HAP-1 (cell line): ENCODE results near the gene AADAC.

Source experiments
- DNase-seq, 2 experiments: peaks; one replicate each; pipeline ENCODE4 v3.0.0-alpha.2; 2016 to 2020; ENCODE audit warnings: low spot score in 2 of 2
- H3K27me3 ChIP-seq: fragments of 250-450 bp; sonication (Bioruptor Pico); 2 replicates; pipeline ENCODE4 v1.5.1; 2020; ENCODE audit warnings: low read depth, mild to moderate bottlenecking, moderate library complexity
- H3K36me3 ChIP-seq: fragments of 250-450 bp; sonication (Bioruptor Pico); replicated peaks from 2 replicates; pipeline ENCODE4 v1.5.1; 2020; ENCODE audit warnings: mild to moderate bottlenecking
- H3K4me1 ChIP-seq: fragments of 250-450 bp; sonication (Bioruptor Pico); 2 replicates; pipeline ENCODE4 v1.5.1; 2020; ENCODE audit warnings: mild to moderate bottlenecking
- H3K4me3 ChIP-seq: fragments of 250-450 bp; sonication (Bioruptor Pico); 2 replicates; pipeline ENCODE4 v1.5.1; 2020; ENCODE audit warnings: mild to moderate bottlenecking, moderate library complexity
- H3K9me3 ChIP-seq: fragments of 250-450 bp; sonication (Bioruptor Pico); 2 replicates; pipeline ENCODE4 v1.5.1; 2020; ENCODE audit warnings: mild to moderate bottlenecking, moderate library complexity
- in situ Hi-C: fragments of 300-500 bp; cut with MboI; formaldehyde crosslinking; loops from 3 replicates; pipeline ENCODE4 v1.14.3; 2020; ENCODE audit warnings: low sequenced_read_pairs, inconsistent platforms, mixed read lengths

Gene AADAC

GRCh38 chr3:151814588-151814987 lies 672 bp downstream of the AADAC start:
- in situ Hi-C loops = no loop called here
- no peak for DNase-seq
- Histone ChIP-seq H3K36me3 (no peaks in the 10 kb centered on the region), H3K4me3 (no peak overlapping the region), H3K4me1 (no peaks in the 10 kb centered on the region), H3K9me3 (no peaks in the 10 kb centered on the region), H3K27me3 (no peaks in the 10 kb centered on the region; the same call in 1 of the 2 replicates)

- Histone ChIP-seq H3K4me1 (no peaks in the 10 kb centered on the region), H3K4me3 (no peak overlapping the region), H3K27me3 (no peaks in the 10 kb centered on the region; the same call in 1 of the 2 replicates), H3K9me3 (no peaks in the 10 kb centered on the region), H3K36me3 (no peaks in the 10 kb centered on the region)
- in situ Hi-C loops = no loop called here
- no peak for DNase-seq
These were observed 2.2 kb downstream of the AADAC start for GRCh38 chr3:151816091-151816604.

GRCh38 chr3:151817473-151817872 lies 3.6 kb downstream of the AADAC start:
- H3K4me1 ChIP-seq = no peaks in the 10 kb centered on the region
- no peak for DNase-seq
- no peaks in the 10 kb centered on the region for H3K36me3 ChIP-seq
- H3K4me3 ChIP-seq = no peak overlapping the region
- no peaks in the 10 kb centered on the region for H3K9me3 ChIP-seq
- in situ Hi-C loops = no loop called here
- H3K27me3 ChIP-seq = no peaks in the 10 kb centered on the region; the same call in 1 of the 2 replicates

- DNase-seq = no peak
- in situ Hi-C loops = no loop called here
- Histone ChIP-seq H3K36me3 (no peaks in the 10 kb centered on the region), H3K4me1 (no peaks in the 10 kb centered on the region), H3K9me3 (no peaks in the 10 kb centered on the region), H3K27me3 (no peaks in the 10 kb centered on the region; the same call in 1 of the 2 replicates), H3K4me3 (no peak overlapping the region)
These were observed 4.4 kb downstream of the AADAC start for GRCh38 chr3:151818361-151818760.

- no peak for DNase-seq
- in situ Hi-C loops = no loop called here
- Histone ChIP-seq H3K36me3 (no peaks in the 10 kb centered on the region), H3K4me1 (no peaks in the 10 kb centered on the region), H3K9me3 (no peaks in the 10 kb centered on the region), H3K27me3 (no peaks in the 10 kb centered on the region; the same call in 1 of the 2 replicates), H3K4me3 (no peak overlapping the region)
These were observed 6.0 kb downstream of the AADAC start for GRCh38 chr3:151819910-151820309.

GRCh38 chr3:151827816-151828215 lies 13.9 kb downstream of the AADAC start:
- no peak overlapping the region for H3K4me3 ChIP-seq
- H3K27me3 ChIP-seq = no peaks in the 10 kb centered on the region; the same call in 1 of the 2 replicates
- H3K36me3 ChIP-seq = no peaks in the 10 kb centered on the region
- H3K9me3 ChIP-seq = no peaks in the 10 kb centered on the region
- DNase-seq = no peak
- in situ Hi-C loops = no loop called here
- H3K4me1 ChIP-seq = no peaks in the 10 kb centered on the region

GRCh38 chr3:151835751-151836525 lies 22.0 kb downstream of the AADAC start:
- in situ Hi-C loops = loop anchor here (10.0 kb wide), 1 partner anchor 391 kb away; no protein-coding TSS in a partner anchor
- Histone ChIP-seq H3K4me1 (peaks cover 8% of the 10 kb centered on the region; the same call in 1 of the 2 replicates), H3K4me3 (no peak overlapping the region), H3K9me3 (no peaks in the 10 kb centered on the region), H3K27me3 (no peaks in the 10 kb centered on the region; the same call in 1 of the 2 replicates), H3K36me3 (no peaks in the 10 kb centered on the region)
- DNase-seq = no peak

GRCh38 chr3:151837057-151837456 lies 23.1 kb downstream of the AADAC start:
- DNase-seq = peak in 1 of 2 experiments; percentile 21
- no peaks in the 10 kb centered on the region; the same call in 1 of the 2 replicates for H3K27me3 ChIP-seq
- H3K4me3 ChIP-seq = no peak overlapping the region
- peaks cover 8% of the 10 kb centered on the region; the same call in 1 of the 2 replicates for H3K4me1 ChIP-seq
- H3K9me3 ChIP-seq = no peaks in the 10 kb centered on the region
- no peaks in the 10 kb centered on the region for H3K36me3 ChIP-seq
- in situ Hi-C loops = loop anchor here (10.0 kb wide), 1 partner anchor 392 kb away; no protein-coding TSS in a partner anchor

GRCh38 chr3:151838574-151839312 lies 24.8 kb downstream of the AADAC start:
- Histone ChIP-seq H3K4me3 (no peak overlapping the region), H3K27me3 (no peaks in the 10 kb centered on the region; the same call in 1 of the 2 replicates), H3K4me1 (peaks cover 8% of the 10 kb centered on the region; the same call in 1 of the 2 replicates), H3K36me3 (no peaks in the 10 kb centered on the region), H3K9me3 (no peaks in the 10 kb centered on the region)
- in situ Hi-C loops = loop anchor here (10.0 kb wide), 1 partner anchor 394 kb away; no protein-coding TSS in a partner anchor
- DNase-seq = peak; percentile 67

- Histone ChIP-seq H3K9me3 (no peaks in the 10 kb centered on the region), H3K36me3 (no peaks in the 10 kb centered on the region), H3K4me1 (peaks cover 8% of the 10 kb centered on the region; the same call in 1 of the 2 replicates), H3K4me3 (no peak overlapping the region), H3K27me3 (no peaks in the 10 kb centered on the region; the same call in 1 of the 2 replicates)
- in situ Hi-C loops = loop anchor here (10.0 kb wide), 1 partner anchor 394 kb away; no protein-coding TSS in a partner anchor
- DNase-seq = no peak
These were observed 25.4 kb downstream of the AADAC start for GRCh38 chr3:151839313-151839631.

GRCh38 chr3:151841801-151842200 lies 27.9 kb downstream of the AADAC start:
- no peak for DNase-seq
- in situ Hi-C loops = no loop called here

GRCh38 chr3:151843275-151843674 lies 29.4 kb downstream of the AADAC start:
- Histone ChIP-seq H3K27me3 (no peaks in the 10 kb centered on the region; the same call in 1 of the 2 replicates), H3K4me3 (no peak overlapping the region), H3K9me3 (no peaks in the 10 kb centered on the region), H3K36me3 (no peaks in the 10 kb centered on the region), H3K4me1 (no peaks in the 10 kb centered on the region)
- in situ Hi-C loops = no loop called here
- DNase-seq = peak in 1 of 2 experiments; percentile 10

More at GRCh38 chr3:151841801-151842200, 27.9 kb downstream of the AADAC start:
- Histone ChIP-seq H3K9me3 (no peaks in the 10 kb centered on the region), H3K27me3 (no peaks in the 10 kb centered on the region; the same call in 1 of the 2 replicates), H3K4me3 (no peak overlapping the region), H3K4me1 (peaks cover 7% of the 10 kb centered on the region; the same call in 1 of the 2 replicates), H3K36me3 (no peaks in the 10 kb centered on the region)

GRCh38 chr3:151845306-151845905 lies 31.5 kb downstream of the AADAC start:
- Histone ChIP-seq H3K9me3 (no peaks in the 10 kb centered on the region), H3K4me3 (no peak overlapping the region), H3K27me3 (no peaks in the 10 kb centered on the region; the same call in 1 of the 2 replicates), H3K36me3 (no peaks in the 10 kb centered on the region), H3K4me1 (no peaks in the 10 kb centered on the region)
- DNase-seq = no peak
- in situ Hi-C loops = no loop called here
